ENCODE results near the gene KRT84. TPM values are rescaled to one million over a fixed set of nuclear protein-coding genes. Genes with fewer than 3 reads are reported as not detected.

Gene KRT84
- total and polyA plus RNA-seq, 4 donors = not detected

- peaks cover 0 to 10% (median 3%) of the 10 kb centered on the region in 4 donors for H3K9me3 ChIP-seq (ENCODE audit: control insufficient read depth in 4 of 4, insufficient read depth in 3 of 4, low read length in 3 of 4)
- no peaks in the 10 kb centered on the region for H3K36me3 ChIP-seq (ENCODE audit: control insufficient read depth in 4 of 4, insufficient read depth in 4 of 4, low read length in 4 of 4)
- no peaks in the 10 kb centered on the region for H3K4me1 ChIP-seq (ENCODE audit: control insufficient read depth in 5 of 5, insufficient read depth in 5 of 5, low read length in 5 of 5)
- no peak overlapping the region for H3K9ac ChIP-seq (ENCODE audit: insufficient read depth in 1 of 2, low read length in 2 of 2)
- H3K27ac ChIP-seq (ENCODE audit: low read depth in 1 of 2, low read length in 1 of 2) = no peak overlapping the region
- H3K4me3 ChIP-seq = no peak overlapping the region
- no peak for ATAC-seq (ENCODE audit: insufficient read depth, low FRiP score)
- TF ChIP-seq CTCF (IDR thresholded peaks at IDR 0.05; ENCODE audit: control extremely low read depth, extremely low read depth) = no peak
- no peak for DNase-seq
- WGBS, 2 donors = 53 to 70% methylated on average over 3 of the region's 3 CpGs
- no peaks in the 10 kb centered on the region for H3K27me3 ChIP-seq (ENCODE audit: control insufficient read depth in 3 of 3, insufficient read depth in 3 of 3, low read length in 2 of 3)
Measured at GRCh38 chr12:52333321-52333720, 52.1 kb downstream of the KRT84 start.

- no peak for TF ChIP-seq CTCF (IDR thresholded peaks at IDR 0.05; ENCODE audit: control extremely low read depth, extremely low read depth)
- Histone ChIP-seq H3K9ac (ENCODE audit: insufficient read depth in 1 of 2, low read length in 2 of 2) (no peak overlapping the region), H3K4me1 (ENCODE audit: control insufficient read depth in 5 of 5, insufficient read depth in 5 of 5, low read length in 5 of 5) (no peaks in the 10 kb centered on the region), H3K4me3 (no peak overlapping the region), H3K27ac (ENCODE audit: low read depth in 1 of 2, low read length in 1 of 2) (no peak overlapping the region), H3K36me3 (ENCODE audit: control insufficient read depth in 4 of 4, insufficient read depth in 4 of 4, low read length in 4 of 4) (no peaks in the 10 kb centered on the region), H3K27me3 (ENCODE audit: control insufficient read depth in 3 of 3, insufficient read depth in 3 of 3, low read length in 2 of 3) (no peaks in the 10 kb centered on the region), H3K9me3 (ENCODE audit: control insufficient read depth in 4 of 4, insufficient read depth in 3 of 4, low read length in 3 of 4) (peaks cover 0 to 10% (median 3%) of the 10 kb centered on the region in 4 donors)
- 90 to 100% methylated on average over 1 of the region's 1 CpG for WGBS, 2 donors
- ATAC-seq (ENCODE audit: insufficient read depth, low FRiP score) (no peak), DNase-seq (no peak)
Measured at GRCh38 chr12:52332381-52332780, 53.1 kb downstream of the KRT84 start.

- no peak for TF ChIP-seq CTCF (IDR thresholded peaks at IDR 0.05; ENCODE audit: control extremely low read depth, extremely low read depth)
- H3K9ac ChIP-seq (ENCODE audit: insufficient read depth in 1 of 2, low read length in 2 of 2) = no peak overlapping the region
- WGBS, 2 donors = 86% methylated on average over 3 of the region's 3 CpGs
- peaks cover 0 to 7% (median 3%) of the 10 kb centered on the region in 4 donors for H3K9me3 ChIP-seq (ENCODE audit: control insufficient read depth in 4 of 4, insufficient read depth in 3 of 4, low read length in 3 of 4)
- no peaks in the 10 kb centered on the region for H3K27me3 ChIP-seq (ENCODE audit: control insufficient read depth in 3 of 3, insufficient read depth in 3 of 3, low read length in 2 of 3)
- H3K36me3 ChIP-seq (ENCODE audit: control insufficient read depth in 4 of 4, insufficient read depth in 4 of 4, low read length in 4 of 4) = no peaks in the 10 kb centered on the region
- H3K4me1 ChIP-seq (ENCODE audit: control insufficient read depth in 5 of 5, insufficient read depth in 5 of 5, low read length in 5 of 5) = no peaks in the 10 kb centered on the region
- H3K27ac ChIP-seq (ENCODE audit: low read depth in 1 of 2, low read length in 1 of 2) = no peak overlapping the region
- no peak for ATAC-seq (ENCODE audit: insufficient read depth, low FRiP score)
- H3K4me3 ChIP-seq = no peak overlapping the region
- no peak for DNase-seq
Measured at GRCh38 chr12:52331833-52332232, 53.6 kb downstream of the KRT84 start.

GRCh38 chr12:52331039-52331438, 54.4 kb downstream of the KRT84 start:
- 39 to 45% methylated on average over 1 of the region's 1 CpG for WGBS, 2 donors
- Histone ChIP-seq H3K27ac (ENCODE audit: low read depth in 1 of 2, low read length in 1 of 2) (no peak overlapping the region), H3K4me1 (ENCODE audit: control insufficient read depth in 5 of 5, insufficient read depth in 5 of 5, low read length in 5 of 5) (no peaks in the 10 kb centered on the region), H3K9me3 (ENCODE audit: control insufficient read depth in 4 of 4, insufficient read depth in 3 of 4, low read length in 3 of 4) (peaks cover 0 to 7% (median 3%) of the 10 kb centered on the region in 4 donors), H3K9ac (ENCODE audit: insufficient read depth in 1 of 2, low read length in 2 of 2) (no peak overlapping the region), H3K27me3 (ENCODE audit: control insufficient read depth in 3 of 3, insufficient read depth in 3 of 3, low read length in 2 of 3) (no peaks in the 10 kb centered on the region), H3K4me3 (no peak overlapping the region), H3K36me3 (ENCODE audit: control insufficient read depth in 4 of 4, insufficient read depth in 4 of 4, low read length in 4 of 4) (no peaks in the 10 kb centered on the region)
- TF ChIP-seq CTCF (IDR thresholded peaks at IDR 0.05; ENCODE audit: control extremely low read depth, extremely low read depth) = no peak
- ATAC-seq (ENCODE audit: insufficient read depth, low FRiP score) (no peak), DNase-seq (no peak)
